Measurements from ENCODE around the gene TBC1D2. TPM values are rescaled to one million over a fixed set of nuclear protein-coding genes. Genes with fewer than 3 reads are reported as not detected.

TBC1D2 gene
- total RNA-seq, 1 experiment from 2014 or later: 0.97 TPM

- Histone ChIP-seq H3K27ac (ENCODE audit: low read length) (no peak overlapping the region), H3K9me2 (replicated peaks; ENCODE audit: insufficient read depth, low read length) (no peaks in the 10 kb centered on the region), H4K20me1 (ENCODE audit: insufficient read depth, low read depth, low read length) (no peaks in the 10 kb centered on the region), H3K79me2 (ENCODE audit: low read length) (no peaks in the 10 kb centered on the region), H3K27me3 (ENCODE audit: low read length) (no peaks in the 10 kb centered on the region), H3K4me3 (ENCODE audit: low read length) (no peak overlapping the region), H2AFZ (ENCODE audit: low read length) (no peak overlapping the region), H3K4me1 (ENCODE audit: low read length) (no peaks in the 10 kb centered on the region), H3K4me2 (ENCODE audit: low read depth, low read length, poor library complexity, severe bottlenecking) (no peak overlapping the region), H3K36me3 (ENCODE audit: insufficient read depth, low read length) (no peaks in the 10 kb centered on the region), H3K9me3 (ENCODE audit: low read length) (no peaks in the 10 kb centered on the region), H3K9ac (ENCODE audit: low read length) (no peak overlapping the region)
- DNase-seq: no peak
Observed at GRCh38 chr9:98241357-98242300, 13.8 kb downstream of the TBC1D2 start.

DNA sequence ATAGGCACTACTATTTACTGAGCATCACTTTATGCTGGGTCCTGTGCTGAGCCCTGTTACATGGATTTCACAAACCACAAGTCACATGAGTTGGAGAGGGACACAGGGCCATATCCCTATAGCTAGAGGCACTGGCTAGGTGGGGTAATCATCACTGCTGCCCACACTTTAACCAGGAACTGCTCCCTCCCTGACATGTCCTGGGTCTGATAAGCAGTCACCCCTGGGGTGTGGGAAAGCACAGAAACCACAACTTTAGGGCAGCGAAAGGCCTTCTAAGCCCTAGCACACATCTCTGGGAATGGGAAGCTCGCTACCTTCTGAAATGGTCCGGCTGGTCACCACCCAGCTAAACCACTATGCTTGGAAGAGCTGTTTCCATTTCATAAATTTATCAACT is 15.0 kb downstream of the TBC1D2 start:
- no peaks in the 10 kb centered on the region for H3K27me3 ChIP-seq (ENCODE audit: low read length)
- H3K79me2 ChIP-seq (ENCODE audit: low read length): no peaks in the 10 kb centered on the region
- no peak overlapping the region for H3K4me3 ChIP-seq (ENCODE audit: low read length)
- no peaks in the 10 kb centered on the region for H3K4me1 ChIP-seq (ENCODE audit: low read length)
- no peak overlapping the region for H3K9ac ChIP-seq (ENCODE audit: low read length)
- no peaks in the 10 kb centered on the region for H4K20me1 ChIP-seq (ENCODE audit: insufficient read depth, low read depth, low read length)
- H3K4me2 ChIP-seq (ENCODE audit: low read depth, low read length, poor library complexity, severe bottlenecking): no peak overlapping the region
- H2AFZ ChIP-seq (ENCODE audit: low read length): no peak overlapping the region
- H3K9me3 ChIP-seq (ENCODE audit: low read length): no peaks in the 10 kb centered on the region
- DNase-seq: no peak
- H3K9me2 ChIP-seq (replicated peaks; ENCODE audit: insufficient read depth, low read length): no peaks in the 10 kb centered on the region
- no peaks in the 10 kb centered on the region for H3K36me3 ChIP-seq (ENCODE audit: insufficient read depth, low read length)
- no peak overlapping the region for H3K27ac ChIP-seq (ENCODE audit: low read length)

DNA sequence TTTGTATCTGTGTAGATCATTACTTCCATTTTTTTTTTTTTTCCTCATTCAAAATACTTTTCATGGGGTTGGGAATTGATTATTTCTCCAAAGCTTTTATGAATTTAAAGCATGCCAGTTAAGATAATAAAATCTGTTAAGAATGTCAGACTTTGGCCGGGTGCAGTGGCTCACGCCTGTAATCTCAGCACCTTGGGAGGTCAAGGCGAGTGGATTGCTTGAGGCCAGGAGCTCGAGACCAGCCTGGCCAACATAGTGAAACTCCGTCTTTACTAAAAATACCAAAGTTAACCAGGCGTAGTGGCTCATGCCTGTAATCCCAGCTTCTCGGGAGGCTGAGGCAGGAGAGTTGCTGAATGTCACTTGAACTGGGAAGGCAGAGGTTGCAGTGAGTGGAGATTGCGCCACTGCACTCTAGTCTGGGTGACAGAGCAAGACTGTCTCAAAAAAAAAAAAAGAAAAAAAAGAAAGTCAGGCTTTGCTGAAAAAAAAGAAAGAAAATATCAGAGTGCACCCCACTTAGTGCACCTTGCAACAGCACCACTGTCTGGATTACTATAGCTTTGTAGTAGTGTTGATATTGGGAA is 18.5 kb downstream of the TBC1D2 start:
- H3K36me3 ChIP-seq (ENCODE audit: insufficient read depth, low read length): no peaks in the 10 kb centered on the region
- no peaks in the 10 kb centered on the region for H4K20me1 ChIP-seq (ENCODE audit: insufficient read depth, low read depth, low read length)
- no peak overlapping the region for H3K4me2 ChIP-seq (ENCODE audit: low read depth, low read length, poor library complexity, severe bottlenecking)
- no peak overlapping the region for H3K4me3 ChIP-seq (ENCODE audit: low read length)
- DNase-seq: no peak
- H3K27ac ChIP-seq (ENCODE audit: low read length): no peak overlapping the region
- H3K27me3 ChIP-seq (ENCODE audit: low read length): no peaks in the 10 kb centered on the region
- no peaks in the 10 kb centered on the region for H3K79me2 ChIP-seq (ENCODE audit: low read length)
- H3K9me3 ChIP-seq (ENCODE audit: low read length): no peaks in the 10 kb centered on the region
- no peaks in the 10 kb centered on the region for H3K9me2 ChIP-seq (replicated peaks; ENCODE audit: insufficient read depth, low read length)
- no peak overlapping the region for H2AFZ ChIP-seq (ENCODE audit: low read length)
- no peaks in the 10 kb centered on the region for H3K4me1 ChIP-seq (ENCODE audit: low read length)
- no peak overlapping the region for H3K9ac ChIP-seq (ENCODE audit: low read length)

DNA sequence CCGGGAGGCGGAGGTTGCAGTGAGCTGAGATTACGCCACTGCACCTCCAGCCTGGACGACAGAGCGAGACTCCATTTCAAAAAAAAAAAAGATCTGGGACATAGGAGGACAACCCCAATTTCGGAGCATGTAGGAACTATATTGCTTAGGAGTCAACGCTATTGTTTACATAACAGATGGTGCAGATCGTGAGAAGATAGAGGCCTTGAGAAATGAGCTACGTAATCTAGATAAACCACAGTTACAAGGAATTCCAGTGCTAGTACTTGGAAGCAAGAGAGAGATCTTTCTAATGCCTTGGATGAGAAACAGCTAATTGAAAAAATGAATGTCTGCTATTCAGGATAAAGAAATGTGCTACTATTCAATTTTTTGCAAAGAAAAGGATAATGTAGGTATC is 20.3 kb downstream of the TBC1D2 start:
- H3K27ac ChIP-seq (ENCODE audit: low read length): no peak overlapping the region
- no peak for DNase-seq
- no peaks in the 10 kb centered on the region for H4K20me1 ChIP-seq (ENCODE audit: insufficient read depth, low read depth, low read length)
- no peaks in the 10 kb centered on the region for H3K9me3 ChIP-seq (ENCODE audit: low read length)
- no peak overlapping the region for H3K4me3 ChIP-seq (ENCODE audit: low read length)
- H3K4me1 ChIP-seq (ENCODE audit: low read length): no peaks in the 10 kb centered on the region
- no peaks in the 10 kb centered on the region for H3K9me2 ChIP-seq (replicated peaks; ENCODE audit: insufficient read depth, low read length)
- H2AFZ ChIP-seq (ENCODE audit: low read length): no peak overlapping the region
- no peak overlapping the region for H3K4me2 ChIP-seq (ENCODE audit: low read depth, low read length, poor library complexity, severe bottlenecking)
- no peaks in the 10 kb centered on the region for H3K27me3 ChIP-seq (ENCODE audit: low read length)
- H3K9ac ChIP-seq (ENCODE audit: low read length): no peak overlapping the region
- H3K36me3 ChIP-seq (ENCODE audit: insufficient read depth, low read length): no peaks in the 10 kb centered on the region
- no peaks in the 10 kb centered on the region for H3K79me2 ChIP-seq (ENCODE audit: low read length)

- Histone ChIP-seq H3K4me1 (ENCODE audit: low read length) (no peaks in the 10 kb centered on the region), H3K9me2 (replicated peaks; ENCODE audit: insufficient read depth, low read length) (no peaks in the 10 kb centered on the region), H3K4me3 (ENCODE audit: low read length) (no peak overlapping the region), H3K9me3 (ENCODE audit: low read length) (no peaks in the 10 kb centered on the region), H3K27ac (ENCODE audit: low read length) (no peak overlapping the region), H3K36me3 (ENCODE audit: insufficient read depth, low read length) (no peaks in the 10 kb centered on the region), H2AFZ (ENCODE audit: low read length) (no peak overlapping the region), H3K79me2 (ENCODE audit: low read length) (no peaks in the 10 kb centered on the region), H3K27me3 (ENCODE audit: low read length) (no peaks in the 10 kb centered on the region), H4K20me1 (ENCODE audit: insufficient read depth, low read depth, low read length) (no peaks in the 10 kb centered on the region), H3K4me2 (ENCODE audit: low read depth, low read length, poor library complexity, severe bottlenecking) (no peak overlapping the region), H3K9ac (ENCODE audit: low read length) (no peak overlapping the region)
- no peak for DNase-seq
Observed at GRCh38 chr9:98234245-98234825, 21.1 kb downstream of the TBC1D2 start.

GRCh38 chr9:98232926-98233325 is 22.5 kb downstream of the TBC1D2 start:
- Histone ChIP-seq H3K9ac (ENCODE audit: low read length) (no peak overlapping the region), H3K4me1 (ENCODE audit: low read length) (no peaks in the 10 kb centered on the region), H3K4me3 (ENCODE audit: low read length) (no peak overlapping the region), H4K20me1 (ENCODE audit: insufficient read depth, low read depth, low read length) (no peaks in the 10 kb centered on the region), H2AFZ (ENCODE audit: low read length) (no peak overlapping the region), H3K4me2 (ENCODE audit: low read depth, low read length, poor library complexity, severe bottlenecking) (no peak overlapping the region), H3K9me2 (replicated peaks; ENCODE audit: insufficient read depth, low read length) (no peaks in the 10 kb centered on the region), H3K27ac (ENCODE audit: low read length) (no peak overlapping the region), H3K27me3 (ENCODE audit: low read length) (no peaks in the 10 kb centered on the region), H3K9me3 (ENCODE audit: low read length) (no peaks in the 10 kb centered on the region), H3K36me3 (ENCODE audit: insufficient read depth, low read length) (no peaks in the 10 kb centered on the region), H3K79me2 (ENCODE audit: low read length) (no peaks in the 10 kb centered on the region)
- no peak for DNase-seq

- DNase-seq: no peak
- Histone ChIP-seq H3K27ac (ENCODE audit: low read length) (no peak overlapping the region), H3K4me3 (ENCODE audit: low read length) (no peak overlapping the region), H2AFZ (ENCODE audit: low read length) (no peak overlapping the region), H3K4me2 (ENCODE audit: low read depth, low read length, poor library complexity, severe bottlenecking) (no peak overlapping the region), H3K9ac (ENCODE audit: low read length) (no peak overlapping the region), H3K4me1 (ENCODE audit: low read length) (no peaks in the 10 kb centered on the region), H3K27me3 (ENCODE audit: low read length) (no peaks in the 10 kb centered on the region), H3K9me2 (replicated peaks; ENCODE audit: insufficient read depth, low read length) (no peaks in the 10 kb centered on the region), H3K9me3 (ENCODE audit: low read length) (no peaks in the 10 kb centered on the region), H3K79me2 (ENCODE audit: low read length) (no peaks in the 10 kb centered on the region), H4K20me1 (ENCODE audit: insufficient read depth, low read depth, low read length) (no peaks in the 10 kb centered on the region), H3K36me3 (ENCODE audit: insufficient read depth, low read length) (no peaks in the 10 kb centered on the region)
Observed at GRCh38 chr9:98231770-98232478, 23.5 kb downstream of the TBC1D2 start.

DNA sequence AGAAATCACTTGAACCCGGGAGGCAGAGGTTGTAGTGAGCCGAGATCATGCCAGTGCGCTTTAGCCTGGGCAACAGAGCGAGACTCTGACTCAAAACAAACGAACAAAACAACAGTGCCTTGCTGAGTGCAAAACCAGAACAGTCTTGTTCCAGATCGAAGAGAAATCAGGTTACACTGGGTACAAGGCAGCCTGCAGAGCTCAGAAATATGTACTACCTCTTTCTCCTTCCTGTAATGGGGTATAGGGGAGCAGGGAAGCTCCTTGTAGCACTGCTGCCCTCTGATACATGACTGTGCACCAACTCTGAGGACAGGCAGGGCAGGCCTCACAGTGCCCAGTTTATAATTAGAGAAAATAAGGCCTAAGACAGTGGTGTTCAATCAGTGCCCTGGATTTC is 24.7 kb downstream of the TBC1D2 start:
- Histone ChIP-seq H3K9ac (ENCODE audit: low read length) (no peak overlapping the region), H2AFZ (ENCODE audit: low read length) (no peak overlapping the region), H3K4me2 (ENCODE audit: low read depth, low read length, poor library complexity, severe bottlenecking) (no peak overlapping the region), H3K27me3 (ENCODE audit: low read length) (no peaks in the 10 kb centered on the region), H3K9me2 (replicated peaks; ENCODE audit: insufficient read depth, low read length) (no peaks in the 10 kb centered on the region), H3K27ac (ENCODE audit: low read length) (no peak overlapping the region), H3K79me2 (ENCODE audit: low read length) (no peaks in the 10 kb centered on the region), H3K4me1 (ENCODE audit: low read length) (no peaks in the 10 kb centered on the region), H3K4me3 (ENCODE audit: low read length) (no peak overlapping the region), H4K20me1 (ENCODE audit: insufficient read depth, low read depth, low read length) (no peaks in the 10 kb centered on the region), H3K36me3 (ENCODE audit: insufficient read depth, low read length) (no peaks in the 10 kb centered on the region), H3K9me3 (ENCODE audit: low read length) (no peaks in the 10 kb centered on the region)
- no peak for DNase-seq

All from Karpas-422 (cell line).